T-helper 2 cell treated with Interferon-gamma antibody and Interleukin-4, amounts not matched to agents 100 ng/mL and 5 ng/mL, for 36 hours (primary cell): Measurements from ENCODE around the gene EMILIN1. TPM values are rescaled to one million over a fixed set of nuclear protein-coding genes. Genes with fewer than 3 reads are reported as not detected.

ENCODE experiments used
- intact Hi-C: fragments of 100-400 bp; cut with micrococcal nuclease; formaldehyde crosslinking; loops from one replicate; pipeline ENCODE4 v1.15.1; 2023
- total RNA-seq: library from RNA; stranded (reverse); gene quantifications from 2 replicates; pipeline ENCODE4 v1.2.3, GENCODE V29; 2022

EMILIN1 gene
- 1.1 and 1.5 TPM in 2 replicates for total RNA-seq

DNA sequence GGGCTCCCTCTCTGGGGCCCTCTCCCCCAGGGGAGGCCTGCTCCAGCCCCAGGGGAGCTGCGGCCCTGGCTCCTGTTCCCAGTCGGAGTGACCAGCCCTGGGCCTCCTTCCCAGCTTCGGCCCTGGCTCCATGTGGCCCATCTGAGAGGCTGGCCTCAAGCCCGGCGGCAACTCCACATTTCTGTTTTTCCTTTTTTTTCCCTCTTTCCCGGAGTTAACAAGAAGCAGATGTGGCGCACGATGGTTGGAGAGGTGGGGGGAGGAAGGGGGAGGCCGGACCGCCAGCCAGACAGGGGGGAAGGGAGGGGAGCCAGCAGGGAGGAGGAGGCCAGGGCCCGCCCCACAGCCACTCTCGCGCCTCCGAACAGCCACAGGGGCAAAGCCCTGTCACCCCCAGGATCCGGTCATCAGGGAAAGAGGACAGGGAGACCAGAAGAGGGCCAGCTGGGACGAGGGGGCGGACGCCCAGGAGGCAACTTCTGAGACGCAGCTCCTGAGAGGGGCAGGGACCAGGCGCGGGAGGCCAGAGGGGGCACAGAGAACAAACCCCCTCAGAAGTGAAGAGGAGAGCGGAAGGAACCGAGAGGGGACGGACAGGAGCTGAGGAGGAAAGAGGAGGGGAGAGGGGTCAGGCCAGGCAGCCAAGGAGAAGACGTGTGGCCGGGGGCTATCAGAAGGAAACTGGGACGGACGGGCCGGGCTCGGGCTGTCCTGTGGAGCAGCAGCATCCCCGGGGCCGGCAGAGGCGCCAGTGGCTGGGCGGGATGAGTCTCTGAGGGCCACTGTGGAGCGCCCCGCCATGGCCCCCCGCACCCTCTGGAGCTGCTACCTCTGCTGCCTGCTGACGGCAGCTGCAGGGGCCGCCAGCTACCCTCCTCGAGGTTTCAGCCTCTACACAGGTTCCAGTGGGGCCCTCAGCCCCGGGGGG lies at the start of gene EMILIN1:
Gene EMILIN1, plus strand, starts transcription at position 349 of the 928 bp plus-strand sequence. Its CDS starts 451 bp downstream, at position 800.
- intact Hi-C loops = no loop called here

DNA sequence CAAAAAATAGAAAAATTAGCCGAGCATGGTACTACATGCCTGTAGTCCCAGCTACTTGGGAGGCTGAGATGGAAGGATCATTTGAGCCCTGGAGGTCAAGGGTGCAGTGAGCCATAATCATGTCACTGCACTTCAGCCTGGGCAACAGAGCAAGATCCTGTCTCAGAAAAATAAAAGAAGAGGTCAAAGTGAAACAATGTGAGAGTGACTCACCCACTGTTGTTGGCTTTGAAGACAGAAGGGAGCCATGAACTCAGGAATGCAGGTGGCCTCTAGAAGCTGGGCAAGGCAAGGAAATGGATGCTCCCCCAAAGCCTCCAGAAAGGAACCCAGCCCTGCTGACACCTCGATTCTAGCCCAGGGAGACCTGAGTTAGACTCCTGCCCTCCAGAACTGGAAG lies 49.4 kb upstream of the EMILIN1 start:
- intact Hi-C loops = no loop called here

DNA sequence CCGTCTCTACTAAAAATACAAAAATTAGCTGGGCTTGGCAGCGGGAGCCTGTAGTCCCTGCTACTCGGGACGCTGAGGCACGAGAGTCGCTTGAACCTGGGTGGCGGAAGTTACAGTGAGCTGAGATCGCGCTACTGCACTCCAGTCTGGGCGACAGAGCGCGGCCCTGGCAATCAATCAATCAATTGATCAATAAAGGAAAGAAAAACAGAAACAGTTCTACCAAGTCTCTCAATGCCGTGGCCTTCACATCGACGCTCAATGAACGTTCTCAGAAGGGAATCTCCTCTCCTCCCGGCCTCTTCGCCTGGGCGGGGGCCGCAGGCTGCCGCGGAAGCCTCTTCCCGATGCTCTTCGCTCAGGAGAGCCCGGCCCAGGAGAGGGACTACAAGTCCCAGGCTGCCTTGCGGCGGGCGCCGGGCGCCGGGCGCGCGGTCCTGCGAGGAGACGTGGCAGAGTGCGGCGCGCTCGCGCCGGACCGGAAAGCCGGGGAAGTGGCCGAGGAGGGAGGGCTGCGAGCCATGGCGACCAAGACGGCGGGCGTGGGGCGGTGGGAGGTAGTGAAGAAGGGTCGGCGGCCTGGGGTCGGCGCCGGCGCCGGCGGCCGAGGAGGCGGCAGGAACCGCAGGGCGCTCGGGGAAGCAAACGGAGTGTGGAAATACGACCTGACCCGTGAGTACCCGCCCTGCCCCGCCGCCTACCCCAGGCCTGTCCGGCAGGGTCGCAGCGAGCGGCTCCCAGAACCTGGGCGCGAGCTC lies 45.7 kb upstream of the EMILIN1 start, which contains the start of gene TMEM214:
Gene TMEM214, plus strand, starts transcription at position 471 of the 758 bp plus-strand sequence. Its CDS starts 51 bp downstream, at position 522.
- intact Hi-C loops = loop anchor here (1.0 to 2.0 kb wide), 4 partner anchors 18 to 246 kb away; partner anchors contain the start of genes CENPA and OST4

DNA sequence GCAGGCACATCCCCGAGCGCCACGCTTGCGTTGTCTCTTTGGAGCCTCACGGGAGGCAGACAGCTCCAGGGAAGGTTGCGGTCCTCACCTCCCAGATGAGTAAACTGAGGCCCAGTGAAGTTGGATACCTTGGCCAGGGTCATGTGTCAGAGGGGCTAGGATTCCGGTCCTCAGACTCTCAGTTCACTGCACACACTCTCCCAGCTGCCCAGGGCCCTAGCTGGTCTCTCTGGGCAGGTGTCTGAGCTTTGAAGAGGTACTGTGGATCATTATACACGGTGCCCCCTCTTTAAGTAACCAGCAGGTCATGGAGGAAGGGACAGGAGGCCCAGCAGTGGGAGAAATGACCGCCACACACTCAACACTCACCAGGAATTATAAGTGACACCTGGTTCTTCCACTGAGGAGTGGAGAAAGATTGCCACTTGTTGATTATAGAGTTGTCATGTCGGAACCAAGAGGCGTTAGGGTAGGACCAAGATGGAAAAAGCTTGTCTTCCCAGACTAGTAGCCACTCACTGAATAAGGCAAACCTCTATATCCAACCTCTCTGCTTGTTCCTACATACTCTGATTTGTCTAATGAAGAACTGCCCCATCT lies 45.1 kb upstream of the EMILIN1 start:
- intact Hi-C loops = loop anchor here (2.0 kb wide), 1 partner anchor 247 kb away; the partner anchor contains the start of gene CENPA

DNA sequence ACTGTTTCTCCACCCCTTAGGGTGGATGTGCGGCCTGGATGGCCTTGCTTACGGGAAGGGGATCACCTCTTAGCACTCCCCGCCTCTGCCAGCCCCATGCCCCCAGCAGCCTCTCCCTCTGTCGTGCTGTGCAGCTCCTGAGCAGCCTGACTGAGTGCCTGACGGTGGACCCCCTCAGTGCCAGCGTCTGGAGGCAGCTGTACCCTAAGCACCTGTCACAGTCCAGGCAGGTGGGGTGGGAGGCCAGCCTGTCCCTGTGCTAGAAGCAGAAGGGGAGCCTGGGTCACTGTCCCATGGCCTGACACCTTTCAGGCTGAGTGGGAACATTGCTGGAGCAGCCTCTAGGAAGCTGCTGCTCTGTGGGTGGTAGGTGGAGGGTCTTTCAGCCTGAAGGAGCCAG lies 40.4 kb upstream of the EMILIN1 start:
- intact Hi-C loops = no loop called here

DNA sequence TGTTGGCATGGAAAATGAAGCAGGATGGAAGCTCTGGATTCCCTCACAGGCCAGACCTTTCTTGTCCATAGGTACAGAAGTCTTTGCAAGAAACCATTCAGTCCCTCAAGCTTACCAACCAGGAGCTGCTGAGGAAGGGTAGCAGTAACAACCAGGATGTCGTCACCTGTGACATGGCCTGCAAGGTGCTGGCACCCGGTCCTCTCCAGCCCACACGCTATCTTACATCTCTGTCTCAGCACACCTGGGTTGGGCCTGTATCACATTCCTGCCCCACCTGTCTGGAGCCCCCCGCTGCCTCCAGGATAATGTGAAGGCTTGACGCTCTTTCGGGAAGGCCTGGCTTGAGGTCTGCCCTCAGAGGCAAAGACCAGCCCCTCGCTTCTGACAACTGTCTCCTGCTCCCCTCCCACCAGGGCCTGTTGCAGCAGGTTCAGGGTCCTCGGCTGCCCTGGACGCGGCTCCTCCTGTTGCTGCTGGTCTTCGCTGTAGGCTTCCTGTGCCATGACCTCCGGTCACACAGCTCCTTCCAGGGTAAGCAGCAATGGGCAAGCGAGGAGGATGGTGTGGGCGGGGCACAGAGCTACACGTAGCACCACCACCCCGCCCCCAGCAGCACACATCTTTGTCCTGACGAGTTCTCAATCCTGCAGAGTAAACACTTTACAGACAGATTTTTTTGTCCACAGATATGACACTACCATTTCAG lies 39.6 kb upstream of the EMILIN1 start:
- intact Hi-C loops = no loop called here

DNA sequence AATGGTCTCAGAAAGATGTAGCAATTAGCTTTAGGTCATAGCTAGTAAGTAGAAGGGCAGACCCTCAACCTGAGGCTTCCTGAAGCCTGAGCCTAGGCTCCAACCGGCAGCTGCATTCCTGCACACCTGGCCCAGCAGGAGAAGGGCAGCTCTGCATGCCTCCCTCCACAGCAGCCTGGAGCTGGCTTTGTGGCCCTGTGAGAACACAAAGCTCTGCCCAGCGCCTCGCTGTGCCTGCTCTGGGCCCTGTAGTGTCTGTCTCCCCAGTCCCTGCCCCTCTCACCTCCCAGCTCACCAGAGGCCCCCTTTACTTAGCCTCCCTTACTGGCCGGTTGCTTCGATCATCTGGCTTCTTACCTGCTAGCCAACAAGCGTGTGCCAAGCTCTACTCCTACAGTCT lies 39.0 kb upstream of the EMILIN1 start:
- intact Hi-C loops = no loop called here

DNA sequence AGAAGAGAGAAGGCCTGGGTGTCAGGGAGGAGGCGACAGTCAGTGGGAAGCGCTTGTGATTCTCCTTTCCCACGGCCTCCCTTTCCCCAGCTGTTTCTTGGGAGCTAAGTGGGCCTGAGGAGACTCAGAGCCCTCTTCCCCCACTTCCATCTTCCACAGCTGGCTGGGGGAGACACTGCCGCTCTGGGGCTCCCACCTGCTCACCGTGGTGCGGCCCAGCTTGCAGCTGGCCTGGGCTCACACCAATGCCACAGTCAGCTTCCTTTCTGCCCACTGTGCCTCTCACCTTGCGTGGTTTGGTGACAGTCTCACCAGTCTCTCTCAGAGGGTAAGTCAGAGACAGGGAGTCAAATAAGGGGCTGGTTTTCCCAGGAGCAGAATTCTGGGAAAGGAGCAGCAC lies 38.5 kb upstream of the EMILIN1 start:
- intact Hi-C loops = no loop called here

DNA sequence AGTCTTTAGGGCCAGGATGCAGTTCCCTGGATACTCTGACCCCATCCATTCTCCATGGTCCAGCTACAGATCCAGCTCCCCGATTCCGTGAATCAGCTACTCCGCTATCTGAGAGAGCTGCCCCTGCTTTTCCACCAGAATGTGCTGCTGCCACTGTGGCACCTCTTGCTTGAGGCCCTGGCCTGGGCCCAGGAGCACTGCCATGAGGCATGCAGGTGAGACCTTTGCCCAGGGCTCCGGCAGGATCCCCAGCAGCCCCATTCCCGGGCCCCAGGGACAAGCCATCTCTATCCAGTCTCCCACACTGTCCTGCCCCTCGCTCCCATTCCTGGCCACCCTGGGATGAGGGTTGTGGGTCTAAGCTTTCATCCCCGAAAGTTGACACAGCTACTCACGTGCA lies 38.1 kb upstream of the EMILIN1 start:
- intact Hi-C loops = no loop called here

DNA sequence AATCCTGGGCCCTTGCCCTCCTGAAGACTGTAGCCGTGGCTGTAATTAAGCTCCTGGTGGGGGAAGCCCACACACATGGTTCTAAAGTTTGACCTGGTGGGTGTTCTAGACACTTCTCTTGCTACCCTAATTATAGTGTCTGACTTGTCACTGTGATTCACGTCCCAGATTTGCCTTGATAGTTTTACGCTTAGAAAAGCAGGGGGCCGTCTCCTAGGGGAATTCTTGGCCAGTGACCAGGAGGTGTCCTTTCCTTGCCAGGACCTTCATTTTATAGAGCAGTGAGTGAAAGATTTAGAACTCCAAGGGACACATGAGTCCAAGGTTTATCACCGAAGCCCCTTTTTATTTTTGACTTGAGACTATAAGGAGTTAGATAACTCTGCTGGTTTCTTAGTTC lies 36.7 kb upstream of the EMILIN1 start:
- intact Hi-C loops = no loop called here

DNA sequence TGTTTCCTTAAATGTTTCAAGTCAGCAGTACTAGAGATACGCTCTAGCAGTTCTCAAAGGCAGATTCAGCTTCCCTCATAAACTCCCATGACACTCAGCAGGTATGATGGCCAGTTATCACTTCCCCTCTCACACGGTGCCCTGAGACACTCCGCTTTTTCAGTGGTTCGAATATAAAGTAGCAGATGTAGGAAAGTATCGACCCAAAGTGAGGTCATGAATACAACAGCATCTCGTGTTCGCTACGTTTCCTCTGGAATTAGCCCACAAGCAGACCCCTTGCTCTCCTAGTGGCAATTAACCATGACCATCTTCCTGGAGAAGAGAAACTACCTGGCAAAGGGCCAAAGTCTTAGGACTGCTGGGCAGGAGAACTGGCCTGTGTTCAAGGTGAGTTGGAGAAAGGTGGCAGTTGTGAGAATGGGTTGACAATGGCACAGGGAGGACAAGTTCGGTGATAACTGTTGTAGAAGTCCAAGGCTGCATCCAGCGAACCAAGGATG lies 36.2 kb upstream of the EMILIN1 start:
- intact Hi-C loops = no loop called here

DNA sequence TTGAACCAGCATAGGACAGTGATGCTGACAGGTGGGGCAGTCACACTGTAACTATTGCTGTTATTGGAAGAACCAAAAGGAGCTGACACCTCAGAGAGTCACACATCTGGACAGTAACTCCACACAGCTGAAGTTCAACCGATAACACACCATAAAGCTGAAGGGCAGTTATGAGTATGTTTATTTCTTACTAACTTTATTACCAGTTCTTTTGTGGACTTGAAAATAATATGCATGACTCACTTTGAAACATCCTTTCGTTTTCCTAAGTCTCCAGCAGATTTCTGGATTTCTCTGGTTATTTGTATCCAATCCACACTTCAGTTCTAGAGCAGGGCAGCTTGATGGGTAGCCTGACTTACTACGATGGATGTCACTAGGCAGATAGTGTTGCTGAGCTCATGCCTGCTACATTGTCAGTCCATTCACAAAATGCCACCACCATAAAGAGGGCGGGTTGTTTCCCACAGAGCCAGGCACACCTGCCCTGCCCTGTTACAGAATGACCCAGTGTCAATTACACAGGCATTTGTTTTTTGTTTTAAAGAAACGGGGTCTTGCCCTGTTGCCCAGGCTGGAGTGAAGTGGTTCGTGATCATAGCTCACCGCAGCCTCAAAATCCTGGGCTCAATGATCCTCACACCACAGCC lies 35.3 kb upstream of the EMILIN1 start:
- intact Hi-C loops = no loop called here

DNA sequence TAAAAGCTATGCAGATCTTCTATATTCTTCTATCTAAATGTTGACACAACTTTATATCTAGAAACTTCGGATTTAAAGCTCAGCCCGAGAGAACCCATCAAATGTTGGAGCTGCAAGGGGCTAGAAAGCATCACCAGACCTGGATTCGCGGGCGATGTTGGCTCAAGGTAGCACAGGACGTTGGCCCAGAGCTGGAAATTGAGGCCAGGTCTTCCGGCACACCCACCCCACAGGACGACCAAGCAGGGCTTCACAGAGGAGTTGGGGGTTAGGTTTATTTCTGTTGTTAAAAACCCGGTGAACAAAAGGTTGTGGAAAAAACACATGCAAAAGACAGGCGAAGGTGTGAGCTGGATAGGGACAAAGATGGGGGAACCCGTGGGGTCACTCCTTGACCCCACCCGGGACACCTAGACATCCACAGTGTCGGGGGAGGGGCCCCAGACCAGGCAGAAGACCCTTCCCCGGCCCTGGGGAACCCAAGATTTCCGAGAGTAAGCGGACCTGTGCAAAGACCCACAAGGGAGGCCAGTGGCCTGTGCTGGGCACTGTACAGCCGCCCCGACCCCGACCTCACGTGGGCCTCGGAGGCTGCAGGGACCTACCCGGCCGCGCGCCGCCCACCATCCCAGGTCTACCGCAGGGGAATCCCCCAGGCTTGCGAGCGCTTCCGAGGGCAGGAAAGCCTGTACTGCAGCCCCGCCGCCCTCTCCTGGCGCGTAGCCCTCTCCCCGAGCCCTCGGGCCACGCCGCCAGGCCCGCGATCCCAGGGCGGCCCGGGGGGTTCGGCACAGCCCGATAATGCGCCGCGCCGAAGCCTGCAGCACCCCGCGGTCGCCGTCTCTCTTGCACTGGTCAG lies 28.8 kb upstream of the EMILIN1 start:
- intact Hi-C loops = loop anchor here (1.0 kb wide), 3 partner anchors 17 to 163 kb away; partner anchors contain the start of genes ATRAID, MAPRE3, SLC5A6 and TMEM214

DNA sequence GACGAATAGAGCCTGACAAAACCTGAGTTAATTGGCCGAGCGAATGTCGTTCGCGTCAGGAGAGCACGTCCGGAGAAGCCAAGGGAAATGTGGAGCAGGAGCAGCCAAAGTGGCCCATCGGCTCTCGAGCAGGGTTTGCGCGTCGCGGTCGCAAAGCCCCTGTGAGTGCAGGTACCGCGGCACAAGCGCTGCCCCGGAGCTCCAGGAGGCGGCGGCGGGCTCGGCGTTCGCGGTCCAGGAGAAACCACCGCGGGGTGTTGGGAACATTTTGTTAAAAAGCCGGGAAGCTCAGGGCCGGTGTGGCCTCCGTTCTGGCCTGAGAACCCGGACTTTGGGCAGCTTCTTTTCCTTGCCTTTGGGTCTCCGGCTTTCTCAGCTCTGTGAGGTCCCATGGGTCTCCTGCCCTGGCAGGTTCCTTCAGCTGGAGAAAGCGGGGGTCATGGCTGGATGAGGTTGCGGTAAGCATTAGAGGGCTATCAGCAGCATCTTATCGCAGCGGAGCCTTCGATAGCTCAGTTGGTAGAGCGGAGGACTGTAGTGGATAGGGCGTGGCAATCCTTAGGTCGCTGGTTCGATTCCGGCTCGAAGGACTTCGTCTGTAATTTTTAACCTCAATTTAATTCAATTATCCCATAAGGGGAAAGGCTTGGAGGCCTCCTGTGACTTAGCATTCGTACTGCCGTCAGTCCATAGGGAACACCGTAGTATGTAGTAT lies 28.0 kb upstream of the EMILIN1 start:
- intact Hi-C loops = loop anchor here (1.0 kb wide), 3 partner anchors 18 to 162 kb away; partner anchors contain the start of genes ATRAID, MAPRE3, SLC5A6 and TMEM214

DNA sequence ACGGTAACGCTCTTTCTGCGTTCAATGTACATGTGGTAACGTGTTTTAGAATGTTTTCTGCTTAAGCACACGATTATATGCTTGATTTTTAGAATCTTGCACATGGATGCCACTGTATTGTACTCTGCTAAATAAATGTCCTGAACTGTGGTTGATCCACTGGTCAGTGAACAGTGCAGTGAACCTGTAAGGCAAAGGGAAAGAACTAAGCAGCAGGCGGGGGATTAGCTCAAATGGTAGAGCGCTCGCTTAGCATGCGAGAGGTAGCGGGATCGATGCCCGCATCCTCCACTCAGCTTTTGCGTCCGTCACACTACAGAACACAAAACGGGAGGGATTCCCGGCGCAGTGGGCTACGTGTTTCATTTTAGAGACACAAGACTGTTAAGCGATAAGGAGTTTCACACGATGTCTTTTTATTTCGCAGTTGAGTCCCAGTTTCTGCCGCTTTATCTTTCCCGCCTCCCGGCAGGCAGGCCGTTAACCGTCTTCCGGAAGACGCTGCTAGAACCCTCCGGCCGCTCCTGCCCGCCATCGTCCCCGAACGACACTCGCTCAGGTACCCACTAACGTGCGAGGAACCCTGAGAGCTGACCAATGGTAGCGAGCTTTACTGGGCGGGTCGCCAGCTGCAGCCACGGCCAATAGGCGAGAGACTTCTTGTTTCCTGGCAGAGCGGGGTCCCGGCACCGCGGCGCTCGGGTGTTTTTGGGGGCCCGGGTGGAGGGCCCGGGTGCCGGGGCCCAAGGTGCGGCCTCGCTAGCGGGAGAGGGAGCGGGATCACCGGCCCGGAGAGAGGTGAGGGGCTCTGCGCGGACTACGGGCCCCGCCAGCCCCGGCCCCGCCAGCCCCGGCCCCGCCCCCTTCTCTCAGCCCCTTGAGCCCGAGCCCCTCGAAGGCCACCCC lies 27.2 kb upstream of the EMILIN1 start, which contains the start of gene AGBL5:
Gene AGBL5, plus strand, starts transcription at position 673 of the 906 bp plus-strand sequence. CDS start 1,291 bp downstream, outside the sequence.
- intact Hi-C loops = loop anchor here (1.0 kb wide), 7 partner anchors 19 to 161 kb away; partner anchors contain the start of genes ATRAID, KHK, MAPRE3 and OST4

DNA sequence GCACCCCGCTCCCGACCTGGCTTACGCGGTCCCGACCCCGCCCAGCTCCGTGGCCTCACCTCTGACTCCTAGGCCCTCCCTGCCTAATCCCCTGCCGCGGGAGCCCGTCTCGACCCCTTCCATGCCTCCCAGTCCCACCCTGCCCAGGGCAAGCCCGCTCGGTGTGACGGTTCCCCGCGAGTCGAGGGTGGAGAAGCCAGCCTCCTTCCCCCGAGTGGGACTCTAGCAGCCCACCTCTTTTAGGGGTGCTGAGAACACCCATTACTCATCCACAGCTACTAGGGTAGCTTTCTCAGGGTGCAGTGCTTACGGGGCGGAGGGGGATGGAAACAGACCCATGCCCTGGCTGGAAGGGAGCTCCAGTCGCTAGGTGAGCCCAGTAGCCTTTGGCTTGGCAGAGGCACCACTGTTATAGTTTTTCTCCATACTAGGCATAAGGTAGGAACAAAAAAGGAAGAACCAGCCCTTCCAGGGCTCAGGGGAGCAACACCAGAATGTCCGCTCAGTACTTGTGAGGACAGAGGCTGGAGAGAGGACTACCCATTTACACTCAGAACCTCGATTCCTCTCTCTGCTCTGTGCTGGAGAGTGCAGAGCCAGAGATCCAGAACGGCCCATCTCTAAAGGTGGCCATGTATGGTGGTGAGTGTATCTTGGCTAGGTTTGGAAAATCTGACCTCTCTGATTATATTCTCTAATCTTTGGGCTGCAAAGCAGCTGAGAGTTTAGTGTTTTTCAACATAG lies 26.3 kb upstream of the EMILIN1 start:
- intact Hi-C loops = loop anchor here (1.0 kb wide), 4 partner anchors 19 to 82 kb away; partner anchors contain the start of genes KHK, OST4 and PREB
